Measurements from ENCODE around the gene MAD1L1. TPM values are rescaled to one million over a fixed set of nuclear protein-coding genes. Genes with fewer than 3 reads are reported as not detected.
"Not testable (repeated sequence)": the region's sequence is repeated elsewhere in the genome, so short reads cannot be mapped to it uniquely, and the experiment has no call there.

The MAD1L1 gene
- total RNA-seq, 4 donors from 2014 or later = 8.0 to 52.7 (median 26.7) TPM

GRCh38 chr7:1829111-1829510 is 403.6 kb downstream of the MAD1L1 start:
- Histone ChIP-seq H3K36me3 (no peaks in the 10 kb centered on the region), H3K4me1 (no peaks in the 10 kb centered on the region), H3K9me3 (no peaks in the 10 kb centered on the region), H3K27me3 (no peaks in the 10 kb centered on the region), H3K4me3 (no peak overlapping the region), H3K27ac (no peak overlapping the region)
- intact Hi-C loops (cut with DNase I; ENCODE audit: low total_unique reads) (no loop called here), in situ Hi-C loops (cut with MboI; ENCODE audit: low pct_ligation_motif_present in 1 of 4, low pct_unique_long_range_greater_than_20kb in 1 of 4, low sequenced_read_pairs in 3 of 4) (no loop called here)
- DNase-seq = no peak
- TF ChIP-seq POLR2A (IDR thresholded peaks at IDR 0.05) (no peak), EP300 (IDR thresholded peaks at IDR 0.05; ENCODE audit: low read depth) (no peak), CTCF (IDR thresholded peaks at IDR 0.05) (no peak), POLR2AphosphoS5 (IDR thresholded peaks at IDR 0.05) (no peak)
- WGBS, 2 donors (ENCODE audit: low coverage in 1 of 2) = 97% methylated on average over 13 of the region's 22 CpGs; no CpG with 5 or more reads in 1 of the 2 donors

- intact Hi-C loops (cut with DNase I; ENCODE audit: low total_unique reads); H3K4me1 ChIP-seq; H3K27ac ChIP-seq; H3K36me3 ChIP-seq; H3K9me3 ChIP-seq; in situ Hi-C loops (cut with MboI; ENCODE audit: low pct_ligation_motif_present in 1 of 4, low pct_unique_long_range_greater_than_20kb in 1 of 4, low sequenced_read_pairs in 3 of 4); DNase-seq; H3K27me3 ChIP-seq; H3K4me3 ChIP-seq: not testable (repeated sequence)
- WGBS, 2 donors (ENCODE audit: low coverage in 1 of 2) = 98% methylated on average over 16 of the region's 16 CpGs; no CpG with 5 or more reads in 1 of the 2 donors
These were observed 404.6 kb downstream of the MAD1L1 start for GRCh38 chr7:1828170-1828569.

GRCh38 chr7:1827521-1827981 is 405.2 kb downstream of the MAD1L1 start:
- H3K36me3 ChIP-seq; H3K4me1 ChIP-seq; H3K9me3 ChIP-seq; H3K4me3 ChIP-seq; in situ Hi-C loops (cut with MboI; ENCODE audit: low pct_ligation_motif_present in 1 of 4, low pct_unique_long_range_greater_than_20kb in 1 of 4, low sequenced_read_pairs in 3 of 4); H3K27me3 ChIP-seq; DNase-seq; intact Hi-C loops (cut with DNase I; ENCODE audit: low total_unique reads); H3K27ac ChIP-seq: not testable (repeated sequence)
- WGBS, 2 donors (ENCODE audit: low coverage in 1 of 2) = 80% methylated on average over 14 of the region's 27 CpGs; no CpG with 5 or more reads in 1 of the 2 donors

GRCh38 chr7:1826931-1827330 is 405.8 kb downstream of the MAD1L1 start:
- H3K27ac ChIP-seq; DNase-seq; H3K4me3 ChIP-seq; H3K36me3 ChIP-seq; H3K4me1 ChIP-seq; H3K9me3 ChIP-seq; in situ Hi-C loops (cut with MboI; ENCODE audit: low pct_ligation_motif_present in 1 of 4, low pct_unique_long_range_greater_than_20kb in 1 of 4, low sequenced_read_pairs in 3 of 4); H3K27me3 ChIP-seq; intact Hi-C loops (cut with DNase I; ENCODE audit: low total_unique reads): not testable (repeated sequence)
- 84% methylated on average over 19 of the region's 21 CpGs; no CpG with 5 or more reads in 1 of the 2 donors for WGBS, 2 donors (ENCODE audit: low coverage in 1 of 2)

- no peak for TF ChIP-seq POLR2A (IDR thresholded peaks at IDR 0.05)
- no peak for TF ChIP-seq POLR2AphosphoS5 (IDR thresholded peaks at IDR 0.05)
- no peak for TF ChIP-seq EP300 (IDR thresholded peaks at IDR 0.05; ENCODE audit: low read depth)
- TF ChIP-seq CTCF (IDR thresholded peaks at IDR 0.05) = no peak
- DNase-seq = no peak
- no peaks in the 10 kb centered on the region for H3K27me3 ChIP-seq
- no peak overlapping the region for H3K4me3 ChIP-seq
- H3K27ac ChIP-seq = no peak overlapping the region
- no peaks in the 10 kb centered on the region for H3K9me3 ChIP-seq
- H3K4me1 ChIP-seq = no peaks in the 10 kb centered on the region
- intact Hi-C loops (cut with DNase I; ENCODE audit: low total_unique reads) = no loop called here
- 94% methylated on average over 42 of the region's 45 CpGs; no CpG with 5 or more reads in 1 of the 2 donors for WGBS, 2 donors (ENCODE audit: low coverage in 1 of 2)
- no peaks in the 10 kb centered on the region for H3K36me3 ChIP-seq
- in situ Hi-C loops (cut with MboI; ENCODE audit: low pct_ligation_motif_present in 1 of 4, low pct_unique_long_range_greater_than_20kb in 1 of 4, low sequenced_read_pairs in 3 of 4) = no loop called here
These were observed 406.6 kb downstream of the MAD1L1 start for GRCh38 chr7:1825897-1826741.

- intact Hi-C loops (cut with DNase I; ENCODE audit: low total_unique reads); H3K4me3 ChIP-seq; H3K9me3 ChIP-seq; DNase-seq; H3K36me3 ChIP-seq; in situ Hi-C loops (cut with MboI; ENCODE audit: low pct_ligation_motif_present in 1 of 4, low pct_unique_long_range_greater_than_20kb in 1 of 4, low sequenced_read_pairs in 3 of 4); H3K27me3 ChIP-seq; H3K27ac ChIP-seq; H3K4me1 ChIP-seq: not testable (repeated sequence)
- 86% methylated on average over 4 of the region's 4 CpGs; no CpG with 5 or more reads in 1 of the 2 donors for WGBS, 2 donors (ENCODE audit: low coverage in 1 of 2)
These were observed 407.2 kb downstream of the MAD1L1 start for GRCh38 chr7:1825647-1825896.

GRCh38 chr7:1824882-1825646 is 407.7 kb downstream of the MAD1L1 start:
- DNase-seq; H3K4me1 ChIP-seq; H3K36me3 ChIP-seq; intact Hi-C loops (cut with DNase I; ENCODE audit: low total_unique reads); H3K27me3 ChIP-seq; H3K4me3 ChIP-seq; H3K27ac ChIP-seq; in situ Hi-C loops (cut with MboI; ENCODE audit: low pct_ligation_motif_present in 1 of 4, low pct_unique_long_range_greater_than_20kb in 1 of 4, low sequenced_read_pairs in 3 of 4); H3K9me3 ChIP-seq: not testable (repeated sequence)
- 87% methylated on average over 23 of the region's 28 CpGs; no CpG with 5 or more reads in 1 of the 2 donors for WGBS, 2 donors (ENCODE audit: low coverage in 1 of 2)

GRCh38 chr7:1824151-1824881 is 408.4 kb downstream of the MAD1L1 start:
- intact Hi-C loops (cut with DNase I; ENCODE audit: low total_unique reads); H3K27ac ChIP-seq; DNase-seq; H3K9me3 ChIP-seq; H3K4me3 ChIP-seq; in situ Hi-C loops (cut with MboI; ENCODE audit: low pct_ligation_motif_present in 1 of 4, low pct_unique_long_range_greater_than_20kb in 1 of 4, low sequenced_read_pairs in 3 of 4); H3K36me3 ChIP-seq; H3K27me3 ChIP-seq; H3K4me1 ChIP-seq: not testable (repeated sequence)
- WGBS, 2 donors (ENCODE audit: low coverage in 1 of 2) = 60 to 87% methylated on average over 2 to 29 of the region's 35 CpGs
